ENCODE measurements around the gene C2orf92.

The C2orf92 gene

DNA sequence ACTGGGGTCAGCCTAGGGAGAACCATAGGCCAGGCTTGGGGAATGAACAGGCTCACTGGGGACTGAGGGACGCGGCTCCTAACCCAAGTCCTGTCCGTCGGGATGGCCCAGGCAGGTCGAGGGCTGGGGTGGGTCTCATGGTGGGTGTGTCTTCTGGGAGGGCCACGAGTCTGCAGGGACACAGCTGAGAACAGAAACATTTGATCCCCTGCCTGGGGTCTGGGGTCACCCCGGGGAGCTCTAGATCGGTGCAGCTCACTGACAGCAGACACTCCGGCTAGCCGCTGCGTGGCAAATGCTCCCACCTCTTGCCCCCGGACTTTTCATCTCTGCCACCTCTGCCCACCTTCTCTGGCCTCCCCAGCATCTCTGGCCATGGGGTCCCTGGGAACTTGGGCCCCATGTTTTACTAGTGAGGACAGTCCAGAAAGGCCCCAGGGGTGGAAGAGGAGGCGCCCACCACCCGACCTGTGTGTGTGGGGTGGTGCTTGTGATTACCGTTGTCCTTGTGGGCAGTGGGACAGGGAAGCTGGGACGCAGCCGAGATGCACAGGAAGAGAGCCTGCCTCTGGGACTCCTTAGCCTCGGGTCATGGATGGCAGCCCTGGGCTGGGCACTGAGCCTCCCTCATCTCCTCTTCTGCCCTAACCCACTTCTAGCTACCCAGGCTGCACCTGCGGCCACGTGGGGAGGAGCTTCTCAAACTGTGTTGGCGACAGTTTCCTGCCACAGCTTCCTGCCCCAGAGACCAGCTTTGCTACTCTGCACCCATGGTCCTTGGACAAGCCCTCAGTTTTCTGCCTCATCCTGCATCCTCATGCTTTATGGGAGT lies 48.8 kb downstream of the C2orf92 start:
- H3K36me3 ChIP-seq (ENCODE audit: control insufficient read depth, low read depth, low read length): no peaks in the 10 kb centered on the region
- H3K9ac ChIP-seq (ENCODE audit: low read length): no peak overlapping the region
- H3K4me1 ChIP-seq (ENCODE audit: control insufficient read depth, low read depth, low read length): peaks cover 10% of the 10 kb centered on the region

DNA sequence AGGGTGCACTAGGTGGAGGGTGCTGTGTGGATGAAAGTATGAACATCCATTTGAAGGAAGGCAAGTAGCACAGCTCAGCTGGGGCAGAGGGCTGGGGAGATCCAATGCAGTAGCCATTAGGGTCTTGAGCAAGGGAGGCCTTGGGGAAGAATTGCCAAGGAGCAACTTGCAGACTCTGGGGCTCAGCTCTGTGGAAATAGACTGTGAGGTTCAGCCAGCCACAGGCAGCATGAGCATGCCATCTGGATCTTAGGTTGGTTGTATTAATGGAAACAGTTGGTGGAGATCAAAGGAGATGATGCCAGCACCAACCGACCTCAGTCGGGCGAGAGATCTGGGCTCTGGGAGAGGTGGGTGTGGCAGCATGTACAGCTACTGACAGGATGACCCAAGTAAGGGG lies 49.4 kb downstream of the C2orf92 start:
- H3K4me3 ChIP-seq (ENCODE audit: low read length): no peak overlapping the region
- H3K9ac ChIP-seq (ENCODE audit: low read length): no peak overlapping the region
- no peaks in the 10 kb centered on the region for H3K9me3 ChIP-seq (ENCODE audit: control insufficient read depth, low read depth, low read length)
- peaks cover 10% of the 10 kb centered on the region for H3K4me1 ChIP-seq (ENCODE audit: control insufficient read depth, low read depth, low read length)
- H3K36me3 ChIP-seq (ENCODE audit: control insufficient read depth, low read depth, low read length): no peaks in the 10 kb centered on the region
- no peak overlapping the region for H3K27ac ChIP-seq (ENCODE audit: low read length)
- no peaks in the 10 kb centered on the region for H3K27me3 ChIP-seq (ENCODE audit: control insufficient read depth, insufficient read depth, low read length)

More for the DNA sequence above, 48.8 kb downstream of the C2orf92 start:
- Histone ChIP-seq H3K9me3 (ENCODE audit: control insufficient read depth, low read depth, low read length) (no peaks in the 10 kb centered on the region), H3K27me3 (ENCODE audit: control insufficient read depth, insufficient read depth, low read length) (no peaks in the 10 kb centered on the region), H3K4me3 (ENCODE audit: low read length) (no peak overlapping the region), H3K27ac (ENCODE audit: low read length) (no peak overlapping the region)

DNA sequence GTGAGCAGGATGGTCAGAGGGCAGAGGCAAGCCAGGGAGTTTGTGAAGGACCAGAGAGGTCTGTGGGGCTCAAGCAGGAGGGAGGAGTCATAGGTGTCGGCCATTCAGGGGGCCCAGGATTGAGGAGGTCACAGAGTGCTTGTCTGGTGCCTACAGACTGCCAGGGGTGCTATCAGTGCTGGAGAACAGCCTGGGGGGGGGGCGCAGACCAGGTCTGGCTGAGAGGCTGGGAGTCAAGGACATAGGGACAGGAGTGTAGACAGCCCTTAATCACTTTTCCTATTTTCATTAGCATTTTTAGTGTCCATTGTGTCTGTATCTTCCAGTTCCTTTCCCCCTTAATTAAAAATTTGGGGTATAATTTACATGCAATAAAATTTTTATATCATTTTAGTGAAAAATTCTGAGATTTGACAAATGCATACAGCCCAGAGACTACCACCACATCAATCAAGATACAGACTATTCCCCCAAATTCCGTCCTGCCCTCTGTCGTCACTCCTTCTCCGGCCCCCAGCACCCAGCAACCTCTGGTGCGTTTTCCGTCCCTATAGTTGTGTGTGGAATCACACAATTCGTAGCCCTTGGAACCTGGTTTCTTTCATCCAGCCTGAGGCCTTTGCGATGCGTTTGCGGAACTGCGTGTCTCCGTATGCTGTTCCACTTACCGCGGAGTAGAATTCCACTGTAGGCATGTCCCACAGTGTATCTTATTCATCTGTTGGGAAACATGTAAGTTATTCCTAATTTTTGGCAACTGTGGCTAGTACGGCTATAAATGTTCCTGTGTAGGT lies 50.0 kb downstream of the C2orf92 start:
- no peaks in the 10 kb centered on the region for H3K9me3 ChIP-seq (ENCODE audit: control insufficient read depth, low read depth, low read length)
- no peak overlapping the region for H3K4me3 ChIP-seq (ENCODE audit: low read length)
- no peak overlapping the region for H3K9ac ChIP-seq (ENCODE audit: low read length)
- no peaks in the 10 kb centered on the region for H3K27me3 ChIP-seq (ENCODE audit: control insufficient read depth, insufficient read depth, low read length)
- no peaks in the 10 kb centered on the region for H3K36me3 ChIP-seq (ENCODE audit: control insufficient read depth, low read depth, low read length)
- peaks cover 10% of the 10 kb centered on the region for H3K4me1 ChIP-seq (ENCODE audit: control insufficient read depth, low read depth, low read length)
- no peak overlapping the region for H3K27ac ChIP-seq (ENCODE audit: low read length)

DNA sequence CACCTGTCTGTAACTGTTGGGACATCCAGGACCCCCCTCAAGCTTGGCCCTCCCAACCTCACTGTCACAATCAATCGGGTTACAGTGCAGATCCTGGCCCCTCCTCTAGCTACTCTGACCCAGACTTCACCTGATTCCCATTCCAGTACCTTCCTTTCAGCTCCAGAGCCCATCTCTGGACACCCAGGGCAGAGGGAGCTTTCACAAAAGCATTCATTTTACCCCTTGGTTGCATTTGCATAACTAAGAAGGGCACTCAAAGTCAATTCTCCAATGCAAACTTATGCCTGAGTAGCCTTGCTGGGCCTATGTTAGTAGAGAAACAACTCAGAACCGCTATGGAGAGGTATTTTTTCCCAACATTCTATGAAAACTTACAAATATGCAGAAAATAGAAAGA lies 51.2 kb downstream of the C2orf92 start:
- no peaks in the 10 kb centered on the region for H3K36me3 ChIP-seq (ENCODE audit: control insufficient read depth, low read depth, low read length)
- H3K9ac ChIP-seq (ENCODE audit: low read length): no peak overlapping the region
- H3K4me1 ChIP-seq (ENCODE audit: control insufficient read depth, low read depth, low read length): peaks cover 10% of the 10 kb centered on the region
- no peaks in the 10 kb centered on the region for H3K9me3 ChIP-seq (ENCODE audit: control insufficient read depth, low read depth, low read length)
- H3K27ac ChIP-seq (ENCODE audit: low read length): no peak overlapping the region
- no peaks in the 10 kb centered on the region for H3K27me3 ChIP-seq (ENCODE audit: control insufficient read depth, insufficient read depth, low read length)
- no peak overlapping the region for H3K4me3 ChIP-seq (ENCODE audit: low read length)

DNA sequence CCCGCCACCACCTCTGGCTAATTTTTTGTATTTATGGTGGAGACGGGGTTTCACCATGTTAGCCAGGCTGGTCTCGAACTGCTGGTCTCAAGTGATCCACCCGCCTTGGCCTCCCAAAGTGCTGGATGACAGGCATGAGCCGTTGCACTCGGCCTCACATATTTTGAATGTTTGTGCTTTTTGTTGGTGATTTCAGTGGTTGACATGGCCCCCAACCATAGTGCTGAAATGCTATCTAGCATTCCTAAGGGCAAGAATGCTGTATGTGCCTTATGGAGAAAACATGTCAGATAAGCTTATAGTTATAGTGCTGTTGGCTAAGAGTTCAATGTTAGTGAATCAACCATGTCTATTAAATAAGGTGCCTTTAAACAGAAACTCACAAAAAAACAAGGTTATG lies 52.7 kb downstream of the C2orf92 start:
- Histone ChIP-seq H3K4me3 (ENCODE audit: low read length) (no peak overlapping the region), H3K9ac (ENCODE audit: low read length) (no peak overlapping the region), H3K36me3 (ENCODE audit: control insufficient read depth, low read depth, low read length) (no peaks in the 10 kb centered on the region), H3K27ac (ENCODE audit: low read length) (no peak overlapping the region), H3K4me1 (ENCODE audit: control insufficient read depth, low read depth, low read length) (peaks cover 10% of the 10 kb centered on the region), H3K9me3 (ENCODE audit: control insufficient read depth, low read depth, low read length) (no peaks in the 10 kb centered on the region), H3K27me3 (ENCODE audit: control insufficient read depth, insufficient read depth, low read length) (no peaks in the 10 kb centered on the region)

DNA sequence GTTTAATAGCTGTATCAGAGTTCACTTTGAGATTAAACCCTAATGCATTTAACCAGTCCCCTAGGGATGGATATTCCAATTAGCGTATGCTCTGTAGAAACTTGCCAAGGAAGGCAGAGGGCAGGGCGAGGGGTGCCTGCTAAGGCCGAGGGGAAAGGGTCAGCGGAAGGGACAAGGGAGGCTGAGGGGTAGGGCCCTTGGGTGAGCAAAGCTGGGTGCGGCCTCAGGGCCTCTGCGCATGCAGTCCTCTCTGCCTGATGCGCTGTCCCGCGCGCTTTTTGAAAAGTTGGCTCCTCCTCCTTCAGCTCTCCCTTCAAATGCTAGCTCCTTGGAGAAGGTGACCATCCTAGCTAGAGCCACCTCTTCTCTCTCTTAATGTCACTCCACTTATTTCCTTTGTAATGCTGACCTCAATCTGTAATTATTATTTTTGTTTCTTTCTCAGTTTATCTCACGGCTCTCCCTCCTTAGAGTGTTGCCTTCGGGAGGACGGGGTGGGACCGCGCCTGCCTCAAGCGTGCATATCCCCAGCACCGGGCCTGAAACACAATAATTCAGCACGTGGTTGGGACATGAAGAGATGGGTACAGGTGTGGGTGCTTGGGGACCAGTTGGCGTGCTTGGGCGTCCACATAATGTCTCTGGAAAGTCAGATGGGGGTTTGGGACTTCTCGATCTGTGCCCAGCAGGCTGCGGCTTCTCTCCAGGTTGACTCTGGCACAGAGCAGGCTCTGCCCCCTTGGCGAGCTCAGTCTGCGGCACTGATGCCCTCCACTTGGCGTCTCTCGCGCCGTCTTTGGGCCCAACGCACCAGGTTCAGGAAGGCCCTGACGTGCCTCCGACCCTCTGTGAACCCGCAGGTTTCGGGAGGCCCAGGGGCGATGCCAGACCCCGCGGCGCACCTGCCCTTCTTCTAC lies 53.9 kb downstream of the C2orf92 start:
- H3K9ac ChIP-seq (ENCODE audit: low read length): no peak overlapping the region
- no peaks in the 10 kb centered on the region for H3K36me3 ChIP-seq (ENCODE audit: control insufficient read depth, low read depth, low read length)
- H3K9me3 ChIP-seq (ENCODE audit: control insufficient read depth, low read depth, low read length): no peaks in the 10 kb centered on the region
- H3K27ac ChIP-seq (ENCODE audit: low read length): no peak overlapping the region
- peaks cover 10% of the 10 kb centered on the region for H3K4me1 ChIP-seq (ENCODE audit: control insufficient read depth, low read depth, low read length)
- H3K4me3 ChIP-seq (ENCODE audit: low read length): no peak overlapping the region
- H3K27me3 ChIP-seq (ENCODE audit: control insufficient read depth, insufficient read depth, low read length): no peaks in the 10 kb centered on the region

DNA sequence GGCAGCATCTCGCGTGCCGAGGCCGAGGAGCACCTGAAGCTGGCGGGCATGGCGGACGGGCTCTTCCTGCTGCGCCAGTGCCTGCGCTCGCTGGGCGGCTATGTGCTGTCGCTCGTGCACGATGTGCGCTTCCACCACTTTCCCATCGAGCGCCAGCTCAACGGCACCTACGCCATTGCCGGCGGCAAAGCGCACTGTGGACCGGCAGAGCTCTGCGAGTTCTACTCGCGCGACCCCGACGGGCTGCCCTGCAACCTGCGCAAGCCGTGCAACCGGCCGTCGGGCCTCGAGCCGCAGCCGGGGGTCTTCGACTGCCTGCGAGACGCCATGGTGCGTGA lies 54.5 kb downstream of the C2orf92 start:
- H3K9ac ChIP-seq (ENCODE audit: low read length): no peak overlapping the region
- H3K9me3 ChIP-seq (ENCODE audit: control insufficient read depth, low read depth, low read length): no peaks in the 10 kb centered on the region
- H3K4me3 ChIP-seq (ENCODE audit: low read length): no peak overlapping the region
- H3K27ac ChIP-seq (ENCODE audit: low read length): no peak overlapping the region
- H3K27me3 ChIP-seq (ENCODE audit: control insufficient read depth, insufficient read depth, low read length): no peaks in the 10 kb centered on the region
- no peaks in the 10 kb centered on the region for H3K36me3 ChIP-seq (ENCODE audit: control insufficient read depth, low read depth, low read length)
- peaks cover 10% of the 10 kb centered on the region for H3K4me1 ChIP-seq (ENCODE audit: control insufficient read depth, low read depth, low read length)

DNA sequence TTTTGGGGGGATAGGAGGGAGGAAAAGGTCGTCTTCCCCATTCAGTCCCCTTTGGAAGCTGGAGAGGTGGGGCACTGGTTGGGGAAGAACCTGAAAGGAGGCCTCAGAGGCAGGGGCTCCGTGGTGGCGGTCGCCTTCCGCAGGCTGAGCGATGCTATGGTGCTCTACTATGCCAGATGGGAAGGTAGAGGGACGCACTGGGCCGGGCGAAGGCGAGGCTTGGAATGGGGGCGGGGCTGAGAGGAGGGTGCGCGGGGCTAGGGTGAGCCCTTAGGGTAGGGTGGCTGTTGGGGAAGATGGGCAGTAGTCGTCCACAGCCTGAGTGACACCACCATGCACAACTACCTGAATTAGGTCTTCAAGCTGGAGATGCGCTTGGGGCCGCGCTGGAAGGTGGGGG lies 55.0 kb downstream of the C2orf92 start:
- H3K9ac ChIP-seq (ENCODE audit: low read length): no peak overlapping the region

DNA sequence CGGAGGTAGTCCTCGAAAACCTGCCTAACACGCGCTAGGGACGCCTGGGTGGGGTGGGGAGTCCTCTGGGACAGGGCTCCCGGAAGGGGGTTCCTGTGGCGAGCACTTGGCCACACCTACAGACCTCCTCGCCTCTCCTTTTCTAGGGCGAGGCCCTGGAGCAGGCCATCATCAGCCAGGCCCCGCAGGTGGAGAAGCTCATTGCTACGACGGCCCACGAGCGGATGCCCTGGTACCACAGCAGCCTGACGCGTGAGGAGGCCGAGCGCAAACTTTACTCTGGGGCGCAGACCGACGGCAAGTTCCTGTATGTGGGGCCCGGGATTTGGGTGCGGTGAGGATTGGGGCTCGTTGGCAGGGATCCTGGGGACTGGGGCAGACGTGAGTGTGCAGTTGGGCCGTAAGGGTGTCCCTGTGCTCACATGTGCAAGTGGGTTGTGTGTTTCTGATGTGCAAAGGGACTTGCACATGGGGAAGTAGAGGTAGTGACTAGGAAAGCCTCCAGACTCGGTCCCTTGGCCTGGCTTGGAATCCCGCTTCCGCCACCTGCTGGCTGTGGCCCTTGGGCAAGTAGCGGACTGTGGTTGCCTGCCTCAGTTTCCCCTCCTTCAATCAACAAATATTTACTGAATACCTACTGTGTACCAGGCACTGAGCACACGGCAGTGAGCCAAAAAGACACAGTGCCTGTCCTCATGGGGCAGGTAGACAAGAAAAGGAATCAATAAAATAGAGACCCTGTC lies 55.6 kb downstream of the C2orf92 start:
- Histone ChIP-seq H3K36me3 (ENCODE audit: control insufficient read depth, low read depth, low read length) (no peaks in the 10 kb centered on the region), H3K9ac (ENCODE audit: low read length) (no peak overlapping the region), H3K27me3 (ENCODE audit: control insufficient read depth, insufficient read depth, low read length) (no peaks in the 10 kb centered on the region), H3K4me3 (ENCODE audit: low read length) (no peak overlapping the region), H3K9me3 (ENCODE audit: control insufficient read depth, low read depth, low read length) (no peaks in the 10 kb centered on the region), H3K27ac (ENCODE audit: low read length) (no peak overlapping the region), H3K4me1 (ENCODE audit: control insufficient read depth, low read depth, low read length) (peaks cover 10% of the 10 kb centered on the region)

More for the DNA sequence above, 55.0 kb downstream of the C2orf92 start:
- peaks cover 10% of the 10 kb centered on the region for H3K4me1 ChIP-seq (ENCODE audit: control insufficient read depth, low read depth, low read length)
- no peaks in the 10 kb centered on the region for H3K36me3 ChIP-seq (ENCODE audit: control insufficient read depth, low read depth, low read length)
- H3K4me3 ChIP-seq (ENCODE audit: low read length): no peak overlapping the region
- no peaks in the 10 kb centered on the region for H3K27me3 ChIP-seq (ENCODE audit: control insufficient read depth, insufficient read depth, low read length)
- H3K27ac ChIP-seq (ENCODE audit: low read length): no peak overlapping the region
- no peaks in the 10 kb centered on the region for H3K9me3 ChIP-seq (ENCODE audit: control insufficient read depth, low read depth, low read length)

DNA sequence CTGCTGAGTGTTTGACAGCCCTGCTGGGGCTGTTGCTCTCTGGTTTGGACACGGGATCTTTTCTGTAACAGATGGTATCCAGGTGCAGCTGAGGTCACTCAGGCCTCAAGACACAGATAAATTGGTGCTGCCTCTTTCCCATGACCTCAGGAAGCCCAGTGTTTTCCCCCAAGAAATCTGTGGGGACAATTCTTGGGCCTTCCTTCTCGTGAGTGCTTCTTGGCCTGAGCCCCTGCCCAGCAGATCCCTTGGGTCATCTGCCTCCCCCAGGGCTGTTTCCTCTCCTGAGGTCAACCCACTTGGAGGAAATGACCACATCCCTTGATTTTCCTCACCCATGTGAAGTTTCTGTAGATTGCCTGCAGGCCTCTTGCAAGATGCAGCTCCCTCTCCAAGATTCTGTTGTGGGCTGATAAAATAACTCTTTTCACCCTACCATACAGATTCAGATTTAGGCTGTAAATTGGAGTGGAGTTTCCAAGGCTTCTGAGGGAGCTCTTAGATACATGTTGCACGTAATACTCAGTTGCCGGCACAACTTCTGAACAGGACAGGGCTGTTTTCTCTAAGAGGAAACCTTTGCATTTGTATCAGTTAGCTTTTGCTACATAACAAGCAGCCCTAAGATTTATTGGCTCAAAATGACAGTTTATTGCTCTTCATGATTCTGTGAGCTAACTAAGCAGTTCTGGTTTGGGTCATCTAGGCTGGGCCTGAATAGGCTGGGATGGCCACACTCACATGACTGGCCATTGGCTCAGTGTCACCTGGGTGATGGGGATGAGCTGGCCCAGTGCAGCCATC lies 57.0 kb downstream of the C2orf92 start:
- no peaks in the 10 kb centered on the region for H3K9me3 ChIP-seq (ENCODE audit: control insufficient read depth, low read depth, low read length)
- no peak overlapping the region for H3K27ac ChIP-seq (ENCODE audit: low read length)
- H3K4me3 ChIP-seq (ENCODE audit: low read length): no peak overlapping the region
- no peak overlapping the region for H3K9ac ChIP-seq (ENCODE audit: low read length)
- no peaks in the 10 kb centered on the region for H3K4me1 ChIP-seq (ENCODE audit: control insufficient read depth, low read depth, low read length)
- no peaks in the 10 kb centered on the region for H3K36me3 ChIP-seq (ENCODE audit: control insufficient read depth, low read depth, low read length)
- H3K27me3 ChIP-seq (ENCODE audit: control insufficient read depth, insufficient read depth, low read length): no peaks in the 10 kb centered on the region

Data from iPS-18a (cell line).